ENCODE measurements around the gene HAUS3. TPM values are rescaled to one million over a fixed set of nuclear protein-coding genes. Genes with fewer than 3 reads are reported as not detected.
A peak's percentile ranks its signal among the peaks of the same experiment; 100 is the strongest.

Gene HAUS3
- total and polyA plus RNA-seq, 2 of the 13 experiments (the other 11 are each of a cell fraction or from before 2014, with no cell fraction given) = 3.9 to 12.6 TPM

GRCh38 chr4:2245057-2245786 lies 3.3 kb upstream of the HAUS3 start (continued):
- TF ChIP-seq ZSCAN9 (CRISPR knock-in tag; IDR thresholded peaks at IDR 0.05; ENCODE audit: borderline replicate concordance) (no peak), TCF7 (IDR thresholded peaks at IDR 0.05; ENCODE audit: low read depth) (peak; percentile 58; the same call in 1 of the 2 replicates), MEF2D (CRISPR knock-in tag; IDR thresholded peaks at IDR 0.05) (no peak), ZBED4 (CRISPR knock-in tag; IDR thresholded peaks at IDR 0.05; ENCODE audit: borderline replicate concordance) (peak; percentile 85; the same call in 1 of the 2 replicates), TGIF2 (CRISPR knock-in tag; IDR thresholded peaks at IDR 0.05) (peak; percentile 68; the same call in 1 of the 2 replicates), ZNF207 (IDR thresholded peaks at IDR 0.05; ENCODE audit: borderline replicate concordance) (no peak), SUZ12 (IDR thresholded peaks at IDR 0.05; ENCODE audit: low read depth, low read length) (no peak)
- TF ChIP-seq, protein P1, sequence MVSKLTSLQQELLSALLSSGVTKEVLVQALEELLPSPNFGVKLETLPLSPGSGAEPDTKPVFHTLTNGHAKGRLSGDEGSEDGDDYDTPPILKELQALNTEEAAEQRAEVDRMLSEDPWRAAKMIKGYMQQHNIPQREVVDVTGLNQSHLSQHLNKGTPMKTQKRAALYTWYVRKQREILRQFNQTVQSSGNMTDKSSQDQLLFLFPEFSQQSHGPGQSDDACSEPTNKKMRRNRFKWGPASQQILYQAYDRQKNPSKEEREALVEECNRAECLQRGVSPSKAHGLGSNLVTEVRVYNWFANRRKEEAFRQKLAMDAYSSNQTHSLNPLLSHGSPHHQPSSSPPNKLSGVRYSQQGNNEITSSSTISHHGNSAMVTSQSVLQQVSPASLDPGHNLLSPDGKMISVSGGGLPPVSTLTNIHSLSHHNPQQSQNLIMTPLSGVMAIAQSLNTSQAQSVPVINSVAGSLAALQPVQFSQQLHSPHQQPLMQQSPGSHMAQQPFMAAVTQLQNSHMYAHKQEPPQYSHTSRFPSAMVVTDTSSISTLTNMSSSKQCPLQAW (CRISPR knock-in tag; IDR thresholded peaks at IDR 0.05) = no peak

Data from HepG2 (cell line).